ENCODE measurements around the gene RAB3D. TPM values are rescaled to one million over a fixed set of nuclear protein-coding genes. Genes with fewer than 3 reads are reported as not detected.

Gene RAB3D
- total and polyA plus RNA-seq, 4 donors = 1.1 to 10.2 (median 5.5) TPM

- TF ChIP-seq ZBTB33 (IDR thresholded peaks at IDR 0.05) = no peak
Measured at GRCh38 chr19:11338569-11339253, 746 bp downstream of the RAB3D start (continued).

- Histone ChIP-seq H3K36me3 (ENCODE audit: control insufficient read depth in 4 of 4, insufficient read depth in 3 of 4, low read depth in 1 of 4, low read length in 3 of 4) (peaks cover 4 to 18% (median 9%) of the 10 kb centered on the region in 4 donors), H3K9me3 (ENCODE audit: control insufficient read depth in 4 of 4, low read length in 3 of 4) (no peaks in the 10 kb centered on the region), H3K4me3 (ENCODE audit: low read depth in 1 of 3, low read length in 3 of 3) (no peak overlapping the region), H3K9ac (ENCODE audit: low read depth in 1 of 2, low read length in 2 of 2) (peak overlapping the region in 1 of 2 donors; percentile 16), H3K27ac (ENCODE audit: low read depth in 1 of 2, low read length in 2 of 2) (peak overlapping the region in 1 of 2 donors; percentile 23), H3K27me3 (ENCODE audit: control insufficient read depth in 4 of 4, insufficient read depth in 4 of 4, low read length in 3 of 4) (no peaks in the 10 kb centered on the region), H3K4me1 (ENCODE audit: control insufficient read depth in 4 of 4, insufficient read depth in 4 of 4, low read length in 3 of 4) (peaks cover 0 to 5% (median 3%) of the 10 kb centered on the region in 4 donors)
- no peak for DNase-seq (ENCODE audit: low spot score)
- WGBS = 81% methylated on average over 7 of the region's 7 CpGs
- TF ChIP-seq EGR1 (IDR thresholded peaks at IDR 0.05; ENCODE audit: low read depth in 2 of 2) = no peak
- TF ChIP-seq FOXA1 (IDR thresholded peaks at IDR 0.05) = no peak
- TF ChIP-seq REST (IDR thresholded peaks at IDR 0.05) = no peak
- TF ChIP-seq RXRA (IDR thresholded peaks at IDR 0.05) = no peak
- no peak for TF ChIP-seq TAF1 (conservative IDR thresholded peaks at IDR 0.05)
- TF ChIP-seq YY1 (IDR thresholded peaks at IDR 0.05) = no peak
- no peak for TF ChIP-seq GABPA (IDR thresholded peaks at IDR 0.05 in 1 of 2, conservative IDR thresholded peaks at IDR 0.05 in 1 of 2)
- TF ChIP-seq CTCF (IDR thresholded peaks at IDR 0.05; ENCODE audit: low read depth, low read length, missing input control) = no peak
- TF ChIP-seq FOXA2 (IDR thresholded peaks at IDR 0.05) = no peak
- TF ChIP-seq JUND (IDR thresholded peaks at IDR 0.05) = no peak
- no peak for TF ChIP-seq RAD21 (IDR thresholded peaks at IDR 0.05)
Measured at GRCh38 chr19:11338121-11338520, 1.3 kb downstream of the RAB3D start.

- H3K9ac ChIP-seq (ENCODE audit: low read depth in 1 of 2, low read length in 2 of 2) = peak overlapping the region in 1 of 2 donors; percentile 16
- H3K9me3 ChIP-seq (ENCODE audit: control insufficient read depth in 4 of 4, low read length in 3 of 4) = no peaks in the 10 kb centered on the region
- H3K36me3 ChIP-seq (ENCODE audit: control insufficient read depth in 4 of 4, insufficient read depth in 3 of 4, low read depth in 1 of 4, low read length in 3 of 4) = peaks cover 4 to 13% (median 8%) of the 10 kb centered on the region in 4 donors
- H3K4me3 ChIP-seq (ENCODE audit: low read depth in 1 of 3, low read length in 3 of 3) = no peak overlapping the region
- 85% methylated on average over 14 of the region's 14 CpGs for WGBS
- no peak overlapping the region for H3K27ac ChIP-seq (ENCODE audit: low read depth in 1 of 2, low read length in 2 of 2)
- peaks cover 0 to 5% (median 3%) of the 10 kb centered on the region in 4 donors for H3K4me1 ChIP-seq (ENCODE audit: control insufficient read depth in 4 of 4, insufficient read depth in 4 of 4, low read length in 3 of 4)
- no peaks in the 10 kb centered on the region for H3K27me3 ChIP-seq (ENCODE audit: control insufficient read depth in 4 of 4, insufficient read depth in 4 of 4, low read length in 3 of 4)
- no peak for DNase-seq (ENCODE audit: low spot score)
- no peak for TF ChIP-seq TAF1 (conservative IDR thresholded peaks at IDR 0.05)
- TF ChIP-seq JUND (IDR thresholded peaks at IDR 0.05) = no peak
- no peak for TF ChIP-seq GABPA (IDR thresholded peaks at IDR 0.05 in 1 of 2, conservative IDR thresholded peaks at IDR 0.05 in 1 of 2)
- no peak for TF ChIP-seq ATF3 (IDR thresholded peaks at IDR 0.05)
- no peak for TF ChIP-seq RAD21 (IDR thresholded peaks at IDR 0.05)
- TF ChIP-seq HNF4G (IDR thresholded peaks at IDR 0.05) = no peak
- TF ChIP-seq NR2F2 (IDR thresholded peaks at IDR 0.05) = no peak
- TF ChIP-seq MAX (IDR thresholded peaks at IDR 0.05) = no peak
- no peak for TF ChIP-seq HNF4A (conservative IDR thresholded peaks at IDR 0.05)
- no peak for TF ChIP-seq CTCF (IDR thresholded peaks at IDR 0.05; ENCODE audit: low read depth, low read length, missing input control)
- no peak for TF ChIP-seq EGR1 (IDR thresholded peaks at IDR 0.05; ENCODE audit: low read depth in 2 of 2)
- no peak for TF ChIP-seq RXRA (IDR thresholded peaks at IDR 0.05)
- no peak for TF ChIP-seq FOXA2 (IDR thresholded peaks at IDR 0.05)
Measured at GRCh38 chr19:11337080-11337479, 2.4 kb downstream of the RAB3D start.

All from liver (tissue), 9 donors.